GM19043 (cell line): ENCODE results near the gene PALM.

Source experiments
- ATAC-seq: cut with Tn5 transposase; IDR thresholded peaks from one replicate; pipeline ENCODE4 v1.9.1; 2021; ENCODE audit warnings: low read depth; ENCODE audit not compliant: unreplicated experiment

PALM gene

DNA sequence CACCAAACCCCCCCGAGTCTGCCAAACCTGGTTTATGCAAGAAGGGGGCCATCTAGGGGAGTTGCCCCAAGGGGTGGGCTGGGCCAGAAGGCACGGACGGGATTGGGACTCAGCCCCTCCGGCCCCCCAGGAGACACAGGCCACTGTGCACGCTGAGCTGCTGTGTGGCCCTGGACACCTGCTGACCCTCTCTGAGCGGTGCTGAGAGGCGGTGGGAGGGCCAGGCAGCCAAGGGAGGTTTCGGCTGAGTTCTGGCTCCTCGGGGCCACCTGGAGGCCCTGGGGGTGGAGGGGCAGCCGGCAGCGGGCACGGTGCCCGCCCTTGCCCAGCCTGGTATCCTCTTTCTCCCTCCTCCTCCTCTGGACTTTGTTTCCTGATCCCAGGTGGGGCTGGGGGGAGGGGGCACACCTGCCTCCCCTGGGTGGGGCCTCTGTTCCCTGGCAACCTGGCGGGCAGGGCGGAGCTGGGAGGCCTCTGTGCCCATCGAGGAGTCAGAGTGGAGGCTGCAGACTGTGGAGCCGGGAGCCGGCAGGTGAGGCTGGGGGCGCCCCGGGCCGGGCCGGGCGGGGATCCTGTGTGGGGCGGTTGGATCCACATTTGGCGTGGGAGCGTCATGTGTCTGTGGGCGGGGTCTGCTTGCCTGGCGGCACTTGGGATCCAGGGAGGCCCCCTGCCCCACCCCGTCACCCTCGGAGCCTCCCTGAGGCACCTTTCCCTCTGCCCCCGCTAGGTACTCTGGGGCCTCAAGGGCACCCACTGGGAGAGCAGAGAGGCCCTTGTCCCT is 42.1 kb downstream of the PALM start, which contains the start of gene MISP:
Gene MISP, plus strand, starts transcription at position 473 of the 784 bp plus-strand sequence. CDS start 5,835 bp downstream, outside the sequence.
- ATAC-seq: no peak

DNA sequence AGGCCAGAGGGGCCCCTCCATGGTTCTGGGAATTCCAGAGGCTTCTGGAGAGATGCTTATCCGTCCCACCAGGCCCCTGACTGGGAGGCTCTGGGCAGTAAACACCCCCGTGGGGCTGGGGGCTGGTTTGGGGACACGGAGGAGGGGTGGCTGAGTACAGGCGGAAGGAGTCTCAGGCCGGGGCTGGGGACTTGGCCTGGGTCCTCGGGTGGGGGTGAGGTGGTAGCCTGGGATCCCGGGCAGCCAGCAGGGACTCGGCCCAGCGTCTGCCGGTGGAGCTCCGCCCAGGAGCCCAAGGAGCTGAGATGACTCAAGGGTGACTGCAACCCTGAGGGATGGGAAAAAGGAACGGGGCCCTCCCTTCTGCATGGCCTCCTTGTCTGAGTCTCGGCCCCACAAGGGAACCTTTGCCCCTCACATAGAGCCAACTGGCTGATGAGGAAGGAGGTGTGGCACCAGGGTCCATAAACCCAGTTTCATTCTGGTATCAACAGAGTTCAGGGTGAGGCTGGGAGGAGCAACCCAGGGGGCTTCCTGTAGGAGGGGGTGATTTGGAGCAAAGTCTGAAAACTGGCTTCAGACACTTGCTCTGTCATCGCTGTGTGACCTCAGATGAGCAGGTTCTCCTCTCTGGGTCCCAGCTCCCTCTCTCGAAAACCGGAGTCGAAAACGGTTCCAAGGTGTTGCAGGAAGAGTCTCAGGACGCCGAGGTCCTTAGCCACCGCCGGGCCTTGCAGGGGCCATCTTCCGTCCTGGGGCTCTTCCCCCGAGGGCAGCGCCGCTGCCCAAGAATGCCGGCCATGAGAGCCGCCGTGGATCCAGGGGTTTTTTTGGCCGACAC is 43.0 kb downstream of the PALM start:
- no peak for ATAC-seq

DNA sequence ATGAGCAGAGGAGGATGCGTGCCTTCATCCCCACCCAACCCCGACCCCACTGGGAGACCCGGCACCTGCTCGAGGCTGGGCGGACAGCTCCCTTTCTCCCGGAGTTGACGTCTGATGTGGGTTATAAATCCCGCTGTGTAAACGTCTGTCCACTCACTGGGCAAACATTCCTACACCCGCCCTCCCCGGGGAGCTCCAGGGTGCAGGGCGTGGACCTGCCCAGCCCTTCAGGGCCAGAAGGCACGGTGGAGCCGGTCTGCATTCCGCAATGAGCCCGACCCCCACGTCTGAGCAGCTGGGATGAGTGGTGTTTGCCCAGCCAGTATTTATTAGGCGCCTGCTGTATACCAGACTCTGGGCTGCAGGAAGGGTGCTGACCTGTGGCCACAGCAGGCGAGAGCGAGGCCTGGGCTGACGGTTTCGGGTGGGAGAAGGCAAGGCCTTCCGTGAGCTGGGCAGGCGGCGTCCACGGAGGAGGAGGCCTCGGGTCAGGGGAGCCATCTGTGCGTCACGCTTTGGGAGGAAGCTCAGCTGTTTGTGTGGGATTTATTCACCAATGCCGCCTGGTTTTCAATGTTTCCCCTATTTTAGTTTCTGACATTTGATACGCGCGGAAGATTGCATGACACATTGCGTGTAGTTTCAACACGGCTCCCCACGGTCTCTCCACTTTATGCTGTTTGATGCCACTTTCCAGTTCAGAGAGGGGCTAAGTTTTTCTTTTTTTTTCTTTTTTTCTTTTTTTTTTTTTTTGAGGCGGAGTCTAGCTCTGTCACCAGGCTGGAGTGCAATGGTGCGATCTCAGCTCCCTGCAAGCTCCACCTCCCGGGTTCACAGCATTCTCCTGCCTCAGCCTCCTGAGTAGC is 44.1 kb downstream of the PALM start:
- no peak for ATAC-seq

DNA sequence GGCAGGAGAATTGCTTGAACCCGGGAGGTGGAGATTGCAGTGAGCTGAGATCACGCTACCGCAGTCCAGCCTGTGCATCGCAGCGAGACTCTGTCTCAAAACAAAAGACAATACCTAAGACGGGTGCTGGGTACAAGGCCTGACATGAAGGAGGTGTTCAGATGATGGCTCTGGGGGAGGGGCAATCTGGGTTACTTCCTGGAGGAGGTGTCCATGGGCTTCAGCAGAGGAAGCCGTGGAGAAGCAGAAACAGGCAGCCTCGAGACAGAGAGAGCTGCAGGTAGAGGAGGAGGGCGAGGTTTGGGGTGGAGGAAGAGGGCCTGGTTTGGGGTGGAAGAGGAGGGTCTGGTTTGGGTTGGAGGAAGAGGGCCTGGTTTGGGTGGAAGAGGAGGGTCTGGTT is 45.8 kb downstream of the PALM start:
- no peak for ATAC-seq

DNA sequence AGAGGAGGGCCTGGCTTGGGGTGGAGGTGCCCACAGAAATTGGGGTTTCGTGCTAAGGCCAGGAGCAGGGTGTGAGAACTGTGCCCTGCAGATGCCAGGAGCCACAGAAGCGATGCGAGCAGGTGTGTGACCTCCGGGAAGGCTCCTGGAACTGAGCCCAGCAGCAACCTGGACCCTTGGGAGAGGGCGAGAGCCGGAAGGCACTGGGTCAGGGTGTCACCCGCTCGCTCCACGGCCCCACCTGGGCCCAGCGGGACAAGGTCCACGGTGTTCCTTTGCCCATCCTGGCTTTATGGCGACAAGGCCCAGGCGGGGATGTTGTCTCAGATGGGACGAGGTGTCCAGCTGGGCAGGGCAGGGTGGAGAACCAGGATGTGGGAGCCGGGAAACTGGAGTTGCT is 46.3 kb downstream of the PALM start:
- ATAC-seq: no peak

DNA sequence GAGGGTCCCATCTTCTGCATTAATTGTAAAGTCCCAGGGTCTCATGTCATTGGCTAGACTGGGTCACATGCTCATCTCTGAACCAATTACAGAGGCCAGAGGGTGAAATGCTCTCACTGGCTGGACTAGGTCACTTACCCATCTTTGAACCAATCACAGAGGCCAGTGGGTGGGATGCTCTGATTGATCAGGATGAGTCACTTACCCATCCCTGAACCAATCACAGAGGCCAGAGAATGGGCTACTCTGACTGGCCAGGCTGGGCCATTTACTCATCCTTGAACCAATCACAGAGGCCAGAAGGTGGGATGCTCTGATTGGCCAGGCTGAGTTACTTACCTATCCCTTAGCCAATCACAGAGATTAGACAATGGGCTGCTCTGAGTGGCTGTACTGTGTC is 47.5 kb downstream of the PALM start:
- ATAC-seq: no peak

DNA sequence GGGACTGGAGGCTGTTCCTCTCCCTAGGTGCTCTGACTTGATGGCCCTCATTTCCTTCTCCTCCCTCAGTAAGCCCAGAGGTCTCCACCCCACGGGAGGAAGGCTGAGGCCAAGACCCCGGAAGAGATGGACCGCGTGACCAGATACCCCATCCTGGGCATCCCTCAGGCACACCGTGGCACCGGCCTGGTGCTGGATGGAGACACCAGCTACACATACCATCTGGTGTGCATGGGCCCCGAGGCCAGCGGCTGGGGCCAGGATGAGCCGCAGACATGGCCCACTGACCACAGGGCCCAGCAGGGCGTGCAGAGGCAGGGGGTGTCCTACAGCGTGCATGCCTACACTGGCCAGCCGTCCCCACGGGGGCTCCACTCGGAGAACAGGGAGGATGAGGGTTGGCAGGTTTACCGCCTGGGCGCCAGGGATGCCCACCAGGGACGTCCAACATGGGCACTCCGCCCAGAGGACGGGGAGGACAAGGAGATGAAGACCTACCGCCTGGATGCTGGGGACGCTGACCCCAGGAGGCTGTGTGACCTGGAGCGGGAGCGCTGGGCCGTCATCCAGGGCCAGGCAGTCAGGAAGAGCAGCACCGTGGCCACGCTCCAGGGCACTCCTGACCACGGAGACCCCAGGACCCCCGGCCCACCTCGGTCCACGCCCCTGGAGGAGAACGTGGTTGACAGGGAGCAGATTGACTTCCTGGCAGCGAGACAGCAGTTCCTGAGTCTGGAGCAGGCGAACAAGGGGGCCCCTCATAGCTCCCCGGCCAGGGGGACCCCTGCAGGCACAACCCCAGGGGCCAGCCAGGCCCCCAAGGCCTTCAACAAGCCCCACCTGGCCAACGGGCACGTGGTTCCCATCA is 48.3 kb downstream of the PALM start:
- ATAC-seq: no peak

DNA sequence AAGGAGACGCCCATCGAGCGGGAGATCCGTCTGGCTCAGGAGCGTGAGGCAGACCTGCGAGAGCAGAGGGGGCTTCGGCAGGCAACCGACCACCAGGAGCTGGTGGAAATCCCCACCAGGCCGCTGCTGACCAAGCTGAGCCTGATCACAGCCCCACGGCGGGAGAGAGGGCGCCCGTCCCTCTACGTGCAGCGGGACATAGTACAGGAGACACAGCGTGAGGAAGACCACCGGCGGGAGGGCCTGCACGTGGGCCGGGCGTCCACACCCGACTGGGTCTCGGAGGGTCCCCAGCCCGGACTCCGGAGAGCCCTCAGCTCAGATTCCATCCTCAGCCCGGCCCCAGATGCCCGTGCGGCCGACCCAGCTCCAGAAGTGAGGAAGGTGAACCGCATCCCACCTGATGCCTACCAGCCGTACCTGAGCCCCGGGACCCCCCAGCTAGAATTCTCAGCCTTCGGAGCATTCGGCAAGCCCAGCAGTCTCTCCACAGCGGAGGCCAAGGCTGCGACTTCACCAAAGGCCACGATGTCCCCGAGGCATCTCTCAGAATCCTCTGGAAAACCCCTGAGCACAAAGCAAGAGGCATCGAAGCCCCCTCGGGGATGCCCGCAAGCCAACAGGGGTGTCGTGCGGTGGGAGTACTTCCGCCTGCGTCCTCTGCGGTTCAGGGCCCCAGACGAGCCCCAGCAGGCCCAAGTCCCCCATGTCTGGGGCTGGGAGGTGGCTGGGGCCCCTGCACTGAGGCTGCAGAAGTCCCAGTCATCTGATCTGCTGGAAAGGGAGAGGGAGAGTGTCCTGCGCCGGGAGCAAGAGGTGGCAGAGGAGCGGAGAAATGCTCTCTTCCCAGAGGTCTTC is 49.3 kb downstream of the PALM start:
- ATAC-seq: no peak

DNA sequence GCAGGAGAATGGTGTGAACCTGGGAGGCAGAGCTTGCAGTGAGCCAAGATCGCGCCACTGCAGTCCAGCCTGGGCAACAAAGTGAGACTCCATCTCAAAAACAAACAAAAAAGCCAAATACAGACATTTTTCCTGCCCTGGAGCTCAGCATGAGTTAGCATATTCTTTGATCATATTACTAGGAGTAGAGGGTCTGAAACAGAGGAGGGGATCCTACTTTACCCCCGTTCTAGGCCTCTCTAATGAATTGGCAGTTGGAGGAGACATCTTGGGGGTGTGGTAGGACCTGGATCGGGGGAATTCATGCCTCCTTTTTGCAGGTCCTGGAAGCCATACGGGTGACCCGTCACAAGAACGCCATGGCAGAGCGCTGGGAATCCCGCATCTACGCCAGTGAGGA is 54.4 kb downstream of the PALM start:
- ATAC-seq: no peak

DNA sequence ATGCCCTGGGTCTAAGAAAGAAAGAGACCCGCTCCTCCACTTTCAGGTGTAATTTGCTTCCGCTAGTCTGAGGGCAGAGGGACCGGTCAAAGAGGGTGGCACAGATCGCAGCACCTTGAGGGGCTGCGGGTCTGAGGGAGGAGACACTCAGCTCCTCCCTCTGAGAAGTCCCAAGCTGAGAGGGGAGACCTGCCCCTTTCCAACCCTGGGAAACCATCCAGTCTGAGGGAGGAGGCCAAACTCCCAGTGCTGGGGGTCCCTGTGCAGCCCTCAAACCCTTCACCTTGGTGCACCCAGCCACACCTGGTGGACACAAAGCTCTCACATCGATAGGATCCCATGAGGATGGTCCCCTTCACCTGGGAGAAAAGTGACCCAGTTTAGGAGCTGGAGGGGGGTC is 55.1 kb downstream of the PALM start:
- ATAC-seq: no peak

DNA sequence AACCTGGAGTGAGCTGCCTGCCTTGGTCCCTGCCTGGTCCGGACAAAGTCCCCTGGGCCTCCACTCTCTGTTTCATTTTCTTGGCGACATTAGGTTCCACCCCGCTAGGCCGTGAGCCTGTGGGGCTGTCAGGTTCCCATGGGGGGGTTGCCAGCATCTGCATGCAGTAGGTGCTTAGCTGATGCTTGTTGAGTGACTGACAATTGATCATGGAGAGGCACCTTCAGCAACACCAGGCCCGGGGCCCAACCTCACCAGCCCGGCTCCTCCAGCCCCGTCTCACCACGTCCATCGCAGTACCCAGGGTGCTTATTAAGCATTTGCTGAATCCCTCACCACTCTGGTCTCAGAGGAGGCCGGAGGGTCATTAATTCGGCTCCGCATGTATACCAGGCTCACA is 55.6 kb downstream of the PALM start:
- ATAC-seq: no peak

DNA sequence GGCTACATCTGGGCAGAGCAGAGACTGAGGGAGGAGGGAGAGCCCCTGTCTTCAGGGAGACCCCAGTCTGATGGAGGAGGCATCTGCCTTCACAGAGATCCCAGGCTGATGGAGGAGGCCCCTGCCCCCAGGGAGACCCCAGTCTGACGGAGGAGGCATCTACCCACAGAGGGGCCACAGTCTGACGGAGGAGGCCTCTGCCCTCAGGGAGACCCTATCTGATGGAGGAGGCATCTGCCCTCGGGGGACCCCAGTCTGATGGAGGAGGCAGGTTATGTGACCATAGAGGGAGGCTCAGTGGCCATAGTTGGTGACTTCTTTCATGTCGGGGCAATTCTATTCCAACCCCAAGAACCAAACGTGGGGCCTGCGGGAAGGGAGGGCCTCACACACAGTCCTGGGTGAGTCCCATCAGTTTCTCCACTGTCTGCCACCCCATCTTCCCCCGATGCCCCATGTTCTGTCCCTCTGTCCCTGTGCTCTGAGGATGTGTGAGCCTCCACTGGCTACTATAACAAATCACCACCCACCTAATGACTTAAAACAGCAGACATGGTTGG is 56.5 kb downstream of the PALM start:
- no peak for ATAC-seq

DNA sequence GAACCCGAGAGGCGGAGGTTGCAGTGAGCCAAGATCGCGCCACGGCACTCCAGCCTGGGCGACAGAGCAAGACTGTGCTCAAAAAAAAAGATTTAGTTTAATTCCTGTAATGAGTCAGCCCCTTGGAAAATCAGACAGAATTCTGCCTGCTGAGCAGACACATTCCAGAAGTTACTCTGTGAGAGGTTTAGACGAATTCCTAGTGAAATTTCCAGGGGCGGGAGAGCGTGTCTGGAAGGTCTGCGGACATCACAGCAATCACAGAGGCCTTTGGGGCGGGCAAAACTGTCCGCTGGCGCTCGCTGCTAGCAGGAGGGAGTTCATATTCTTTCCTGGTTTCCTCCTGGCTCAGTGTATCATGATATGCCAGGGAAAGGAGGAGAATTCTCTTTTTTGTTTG is 59.7 kb downstream of the PALM start:
- ATAC-seq: no peak

DNA sequence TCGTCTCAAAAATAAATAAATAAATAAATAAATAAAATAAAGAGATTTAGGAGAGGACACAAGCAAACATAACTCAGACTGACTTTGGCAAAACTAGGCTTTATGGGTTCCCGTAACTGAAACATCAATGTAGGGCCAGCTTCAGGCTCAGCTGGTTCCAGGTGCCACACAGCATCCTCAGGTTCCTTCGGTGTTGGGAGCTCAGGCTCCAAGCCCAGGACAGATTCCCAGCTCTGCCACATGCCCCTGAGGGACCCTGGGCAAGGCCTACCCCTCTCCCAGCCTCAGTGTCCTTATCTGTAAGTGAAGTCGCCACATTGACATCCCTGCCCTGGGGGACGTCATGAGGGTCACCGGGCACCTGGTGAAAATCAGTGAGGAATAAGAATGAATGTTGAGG is 60.9 kb downstream of the PALM start:
- ATAC-seq: no peak

DNA sequence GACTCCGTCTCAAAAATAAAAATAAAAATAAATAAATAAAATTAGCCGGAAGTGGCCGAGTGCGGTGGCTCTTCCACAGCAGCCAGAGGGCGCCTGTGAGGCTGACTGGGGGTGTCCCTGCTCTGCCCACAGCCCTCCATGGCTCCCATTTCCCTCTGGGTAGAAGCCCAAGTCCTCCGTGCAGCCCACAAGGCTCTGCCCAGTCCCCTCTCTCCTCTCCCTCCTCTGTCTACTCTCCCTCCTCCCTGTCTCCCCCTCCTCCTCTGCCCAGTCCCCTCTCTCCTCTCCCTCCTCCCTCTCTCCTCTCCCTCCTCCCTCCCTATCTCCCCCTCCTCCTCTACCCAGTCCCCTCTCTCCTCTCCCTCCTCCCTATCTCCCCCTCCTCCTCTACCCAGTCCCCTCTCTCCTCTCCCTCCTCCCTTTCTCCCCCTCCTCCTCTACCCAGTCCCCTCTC is 62.6 kb downstream of the PALM start:
- ATAC-seq: no peak

DNA sequence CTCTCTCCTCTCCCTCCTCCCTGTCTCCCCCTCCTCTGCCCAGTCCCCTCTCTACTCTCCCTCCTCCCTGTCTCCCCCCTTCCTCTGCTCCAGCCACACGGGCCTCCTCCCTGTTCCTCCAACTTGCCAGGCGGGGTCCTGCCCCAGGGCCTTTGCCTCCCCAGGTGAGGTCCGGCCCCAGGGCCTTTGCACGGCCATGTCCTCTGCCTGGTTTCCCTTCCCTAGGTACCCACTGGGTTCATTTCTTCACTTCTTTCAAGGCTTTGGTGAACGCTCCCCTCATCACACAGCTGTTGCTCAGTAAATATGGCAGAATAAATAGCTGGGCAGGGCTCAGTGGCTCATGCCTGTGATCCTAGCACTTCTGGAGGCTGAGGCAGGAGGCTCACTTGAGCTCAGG is 63.3 kb downstream of the PALM start:
- no peak for ATAC-seq

DNA sequence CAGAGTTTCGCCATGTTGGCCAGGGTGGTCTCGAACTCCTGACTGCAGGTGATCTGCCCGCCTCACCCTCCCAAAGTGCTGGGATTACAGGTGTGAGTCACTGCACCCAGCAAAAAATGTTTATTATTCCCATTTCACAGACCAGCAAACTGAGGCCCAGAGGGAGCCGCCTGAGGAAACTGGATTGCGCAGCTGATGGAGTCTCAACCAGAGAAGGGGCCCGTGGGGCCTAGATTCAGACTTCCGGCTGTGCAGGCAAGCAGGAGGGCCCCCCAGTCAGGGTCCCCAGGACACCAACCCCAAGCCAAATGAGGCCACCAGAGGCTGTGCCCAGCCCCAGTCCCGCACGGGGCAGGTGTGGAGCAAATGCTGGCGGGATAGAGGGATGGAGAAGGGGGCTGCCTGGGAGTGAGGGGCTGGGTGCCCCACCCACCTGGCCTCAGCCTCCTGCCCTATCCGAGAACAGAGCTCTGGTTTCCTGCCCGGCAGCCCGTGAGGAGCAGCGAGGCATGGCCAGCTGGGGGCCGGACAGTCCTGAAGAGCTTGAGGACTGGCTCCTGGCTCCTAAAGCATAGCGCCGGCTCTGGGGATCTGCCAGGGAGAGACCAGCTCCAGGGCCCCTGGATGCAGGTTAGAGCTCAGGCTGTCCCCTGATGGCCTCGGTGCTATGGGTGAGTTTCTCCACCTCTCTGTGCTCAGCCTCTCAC is 64.1 kb downstream of the PALM start:
- no peak for ATAC-seq

DNA sequence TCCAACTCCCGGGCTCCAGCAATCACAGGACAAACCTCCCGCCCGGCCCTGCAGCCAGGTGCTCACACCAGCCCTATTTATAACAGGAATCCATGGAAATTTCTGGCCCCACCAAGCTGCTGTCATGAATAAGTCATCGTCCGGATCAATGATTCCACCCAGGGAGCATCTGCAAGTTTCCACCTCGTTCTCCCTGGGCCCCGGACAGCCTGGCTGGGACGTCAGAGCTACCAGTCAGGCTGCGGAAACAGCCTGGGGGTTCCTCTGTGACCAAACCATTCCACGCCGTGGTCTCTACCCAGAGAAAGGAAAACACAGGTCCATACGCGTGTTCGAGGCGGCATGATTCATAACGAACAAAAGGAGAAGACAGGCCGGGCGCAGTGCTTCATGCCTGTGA is 67.8 kb downstream of the PALM start:
- ATAC-seq: no peak
